ENCODE measurements around the gene APBB2.
"Not testable (repeated sequence)": the region's sequence is repeated elsewhere in the genome, so short reads cannot be mapped to it uniquely, and the experiment has no call there.

APBB2 gene

DNA sequence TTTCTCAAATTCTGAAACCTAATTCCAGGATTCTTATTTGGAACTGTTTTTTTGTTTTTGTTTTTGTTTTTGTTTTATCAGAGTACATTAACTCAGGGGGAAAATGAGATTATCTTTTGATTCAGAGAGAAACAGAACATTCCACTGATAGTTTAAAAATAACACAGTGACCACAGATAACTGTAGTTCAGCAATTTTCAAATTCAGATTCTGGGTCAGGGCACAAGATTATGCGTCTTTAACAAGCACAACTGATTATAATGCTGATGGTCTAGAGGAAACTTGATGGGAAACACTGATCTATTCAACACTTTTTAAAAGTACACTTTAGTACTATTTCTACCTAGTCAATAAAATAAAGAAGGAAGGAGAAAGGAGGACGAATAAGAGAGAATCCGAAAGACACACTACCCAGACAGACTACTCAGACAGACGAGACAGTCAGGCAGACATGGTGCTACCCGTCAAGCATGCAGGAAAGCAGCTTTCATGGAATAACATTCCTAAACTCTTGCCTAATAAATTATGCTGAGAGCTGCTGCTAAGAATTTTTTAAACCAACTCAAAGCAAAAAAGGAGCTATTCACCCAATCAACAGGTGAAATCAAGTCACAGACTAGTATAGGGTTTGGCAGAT, 59.0 kb downstream of the APBB2 start:
- DNase-seq = no peak

GRCh38 chr4:41154814-41155177, 59.5 kb downstream of the APBB2 start:
- DNase-seq = no peak

DNA sequence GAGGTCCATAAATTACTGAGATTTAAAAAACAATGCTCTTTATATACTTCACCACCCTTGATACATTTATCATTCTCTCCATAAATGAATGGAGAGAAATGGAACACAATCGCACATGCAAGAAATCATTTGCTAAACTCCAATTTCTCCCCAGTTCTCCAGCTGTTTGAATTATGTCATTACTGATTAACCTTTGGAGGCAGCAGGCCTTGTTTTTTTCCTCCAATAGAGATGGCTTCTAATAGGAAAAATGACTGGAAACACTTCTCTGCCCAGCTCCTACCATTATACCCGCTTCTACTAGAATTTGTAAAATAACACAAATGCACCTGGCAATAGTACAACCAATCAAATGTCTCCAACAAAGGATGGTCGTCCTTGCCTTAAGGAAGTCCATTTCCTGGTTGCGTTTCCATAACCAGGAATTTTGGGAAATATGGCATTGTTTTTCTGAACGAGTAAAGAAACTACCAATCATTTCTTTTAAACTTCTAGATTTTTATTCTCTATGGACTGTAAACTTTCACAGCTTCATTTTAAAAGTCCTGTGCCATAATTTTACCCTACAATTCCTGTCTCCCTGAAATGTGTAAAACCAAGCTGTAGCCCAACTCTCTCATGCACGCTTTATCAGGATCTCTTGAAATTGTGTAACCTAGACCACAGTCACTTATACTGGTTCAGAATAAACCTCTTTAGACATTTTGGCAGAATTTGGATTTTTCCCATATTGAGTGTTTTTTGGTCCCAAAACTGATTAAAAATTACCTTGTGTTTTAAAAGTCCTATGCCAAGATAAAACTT, 60.1 kb downstream of the APBB2 start:
- DNase-seq = no peak

DNA sequence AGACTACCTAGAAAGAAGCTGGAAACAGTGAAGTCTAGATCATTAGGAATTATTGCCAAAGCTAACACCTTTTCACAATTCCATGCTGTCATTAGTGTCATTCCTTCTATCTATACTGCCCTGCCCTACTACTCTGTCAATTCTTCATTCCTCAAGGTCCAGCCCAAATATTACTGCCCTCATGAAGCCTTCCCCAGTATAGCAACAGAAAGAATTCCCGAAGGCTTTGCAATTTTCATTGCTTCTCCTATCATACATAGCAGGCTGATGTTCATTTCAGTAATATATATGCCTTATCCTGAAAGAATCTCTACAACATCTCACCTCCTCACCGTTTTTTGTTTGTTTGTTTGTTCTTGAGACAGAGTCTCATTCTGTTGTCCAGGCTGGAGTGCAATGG, 63.9 kb downstream of the APBB2 start:
- DNase-seq = no peak

GRCh38 chr4:41149568-41149967, 64.8 kb downstream of the APBB2 start:
- not testable (repeated sequence) for DNase-seq

DNA sequence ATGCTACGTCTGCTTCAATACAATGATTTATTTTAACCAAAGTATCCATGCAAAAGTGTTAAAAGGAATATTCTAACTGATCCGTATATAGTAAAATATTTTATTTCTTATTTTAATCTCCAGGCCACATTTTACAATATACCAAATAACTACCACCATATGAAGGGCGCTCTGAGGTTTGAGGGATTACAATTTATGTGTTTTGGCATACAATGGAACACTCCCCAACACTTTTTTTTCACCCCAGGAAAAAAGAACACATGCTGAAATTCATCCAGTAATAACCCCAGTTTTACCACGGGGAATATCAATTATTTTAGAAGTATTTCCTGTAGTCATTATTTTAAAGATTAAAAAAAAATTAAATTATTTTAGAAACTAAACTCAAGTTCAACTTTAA, 65.4 kb downstream of the APBB2 start:
- DNase-seq = no peak

- DNase-seq = no peak
Observed at GRCh38 chr4:41148292-41148691, 66.0 kb downstream of the APBB2 start.

GRCh38 chr4:41147570-41147969, 66.8 kb downstream of the APBB2 start:
- DNase-seq = not testable (repeated sequence)

DNA sequence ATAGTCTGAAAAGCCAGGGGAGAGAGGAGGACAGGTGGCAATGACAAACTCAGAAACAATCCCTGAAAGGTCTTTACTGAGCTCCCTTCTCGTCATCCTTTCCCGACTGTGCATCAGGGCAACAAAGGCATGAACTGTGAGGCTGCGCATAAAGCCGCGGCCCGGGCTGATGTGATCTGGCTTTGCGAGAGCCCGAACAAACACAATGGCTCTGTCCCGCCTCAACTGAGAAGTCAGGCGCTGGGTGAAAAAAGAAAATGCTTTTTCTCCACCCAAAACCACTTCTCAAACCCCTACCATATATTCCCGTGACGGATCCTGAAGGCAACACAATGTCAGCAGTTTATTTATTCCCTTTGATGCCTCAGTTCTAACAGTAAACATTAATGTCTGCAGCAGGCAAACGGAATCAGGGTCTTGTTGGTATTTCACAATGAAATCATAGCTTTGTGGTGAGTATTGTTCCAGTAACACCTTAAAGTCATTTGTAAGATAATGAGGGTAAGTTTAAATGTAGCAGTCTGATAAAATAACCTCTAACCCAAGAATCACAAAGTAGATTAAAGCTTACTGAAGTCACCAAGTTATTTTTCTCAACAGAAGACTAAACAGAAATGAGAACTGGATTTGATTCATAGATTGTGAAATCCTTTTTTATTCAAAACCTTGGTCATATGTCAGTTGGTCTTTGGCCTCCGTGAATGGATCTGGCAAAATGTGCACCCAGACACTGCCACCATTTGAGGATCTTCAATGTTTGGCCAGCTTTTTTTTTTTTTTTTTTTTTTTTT, 67.4 kb downstream of the APBB2 start:
- DNase-seq = no peak

DNA sequence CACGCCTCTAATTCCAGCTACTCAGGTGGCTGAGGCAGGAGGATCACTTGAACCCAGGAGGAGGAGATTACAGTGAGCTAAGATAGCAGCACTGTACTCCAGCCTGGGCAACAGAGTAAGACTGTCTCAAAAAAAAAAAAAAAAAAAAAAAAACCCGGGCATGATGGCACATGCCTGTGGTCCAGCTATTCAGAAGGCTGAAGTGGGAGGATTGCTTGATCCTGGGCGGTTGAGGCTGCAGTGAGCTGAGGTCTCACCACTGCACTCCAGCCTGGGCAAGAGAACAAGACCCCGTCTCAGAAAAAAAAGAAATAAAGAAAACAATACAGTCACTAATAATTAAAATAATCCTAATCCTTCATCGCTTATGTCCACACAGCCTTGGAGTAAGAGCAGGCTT, 68.1 kb downstream of the APBB2 start:
- DNase-seq = no peak

DNA sequence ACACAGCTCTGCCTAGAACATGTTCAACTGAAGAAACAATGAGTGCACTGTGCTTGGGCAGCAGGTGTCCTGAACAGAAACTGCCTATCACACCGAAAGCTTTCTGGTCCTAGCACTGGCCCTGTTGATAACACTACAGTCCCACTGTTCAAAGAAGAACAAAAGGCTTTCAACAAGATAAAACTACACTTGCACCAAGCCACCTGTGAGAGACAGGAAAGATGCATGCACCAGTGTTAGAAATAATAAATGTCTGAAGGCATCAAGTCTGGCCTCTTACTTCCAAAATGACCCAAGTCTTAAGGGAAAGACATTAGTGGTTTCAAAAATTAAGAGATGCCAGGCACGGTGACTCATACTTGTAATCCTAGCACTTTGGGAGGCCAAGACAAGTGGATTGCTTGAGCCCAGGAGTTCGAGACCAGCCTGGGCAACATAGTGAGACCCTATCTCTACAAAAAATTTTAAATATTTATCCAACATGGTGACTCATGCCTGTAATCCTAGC, 68.7 kb downstream of the APBB2 start:
- no peak for DNase-seq

DNA sequence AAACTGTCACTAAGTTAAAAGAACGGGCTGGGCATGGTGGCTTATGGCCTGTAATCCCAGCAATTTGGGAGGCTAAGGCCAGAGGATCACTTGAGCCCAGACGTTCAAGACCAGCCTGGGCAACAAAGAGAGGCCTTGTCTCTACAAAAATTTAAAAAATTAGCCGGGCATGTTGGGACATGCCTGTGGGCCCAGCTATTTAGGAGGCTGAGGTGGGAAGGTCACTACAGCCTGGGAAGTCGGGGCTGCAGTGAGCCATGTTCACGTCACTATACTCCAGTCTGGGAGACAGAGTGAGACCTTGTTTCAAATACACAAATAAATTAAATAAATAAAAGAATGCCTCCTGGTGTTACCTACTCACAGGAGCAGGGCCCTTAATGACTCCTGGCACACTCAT, 69.5 kb downstream of the APBB2 start:
- no peak for DNase-seq

GRCh38 chr4:41144040-41144379, 70.3 kb downstream of the APBB2 start:
- no peak for DNase-seq

DNA sequence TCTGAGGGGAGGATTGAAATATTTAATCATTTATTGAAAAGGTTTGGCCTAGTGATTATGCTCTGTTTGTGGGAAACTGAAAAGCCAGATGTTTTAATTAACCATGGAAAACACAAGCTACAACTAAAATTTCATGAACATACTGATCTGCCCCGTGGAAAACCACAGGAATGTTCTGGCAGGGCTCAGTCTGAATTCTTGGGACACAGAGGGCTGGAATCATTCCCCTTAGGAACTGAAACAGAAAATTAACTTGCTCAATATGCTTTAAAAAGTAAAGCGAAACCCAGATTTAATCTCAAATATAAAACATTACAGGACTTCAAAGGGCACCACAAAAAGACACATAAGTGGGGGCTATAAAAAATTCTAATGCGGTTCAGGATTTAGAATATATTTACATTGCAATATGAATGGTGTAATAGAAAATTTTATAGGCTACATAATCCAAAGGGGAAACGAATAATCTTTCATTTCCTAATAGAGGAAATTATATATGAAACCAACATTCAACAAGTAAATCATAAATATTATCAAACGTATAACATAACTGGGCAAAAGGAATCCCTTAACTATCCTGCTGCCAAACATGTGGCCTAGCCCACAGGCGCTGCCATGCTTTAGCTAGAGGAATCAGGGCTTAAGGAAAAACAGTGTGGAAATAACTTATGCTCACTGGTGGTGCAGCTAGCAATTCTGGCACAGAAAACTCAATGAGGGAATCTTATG, 70.9 kb downstream of the APBB2 start:
- no peak for DNase-seq

- no peak for DNase-seq
Observed at GRCh38 chr4:41142376-41143310, 71.7 kb downstream of the APBB2 start.

DNA sequence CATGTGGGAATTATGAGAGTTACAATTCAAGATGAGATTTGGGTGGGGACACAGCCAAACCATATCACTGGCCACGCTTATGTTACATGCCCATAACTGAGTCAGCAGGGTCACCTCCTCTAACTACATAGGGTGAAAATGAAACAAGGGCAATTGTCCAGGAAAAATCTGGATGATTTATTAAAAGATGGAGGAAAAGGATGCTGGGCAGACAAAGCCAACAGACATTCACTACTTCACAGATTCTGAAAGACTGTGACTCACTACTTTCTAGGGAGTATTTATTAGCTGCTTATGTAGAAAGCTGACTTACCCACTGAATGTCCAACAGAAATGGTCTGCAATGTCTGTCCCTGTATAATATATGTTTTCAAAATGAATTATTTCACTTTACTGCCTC, 72.4 kb downstream of the APBB2 start:
- no peak for DNase-seq

DNA sequence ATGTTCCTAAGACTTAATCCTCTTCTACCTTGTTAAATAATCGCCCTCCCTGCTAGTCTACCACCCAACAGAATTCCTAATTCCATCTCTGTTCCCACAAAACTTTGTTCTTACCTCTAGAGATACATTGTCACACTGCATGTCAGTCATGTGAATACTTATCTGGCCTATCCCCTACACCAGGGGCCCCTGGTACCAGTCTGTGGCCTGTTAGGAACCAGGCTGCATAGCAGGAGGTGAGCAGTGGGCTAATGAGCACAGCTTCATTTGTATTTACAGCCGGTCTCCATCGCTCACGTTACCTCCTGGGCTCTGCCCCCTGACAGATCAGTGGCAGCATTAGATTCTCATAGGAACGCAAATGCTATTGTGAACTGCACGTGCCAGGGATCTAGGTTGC, 73.9 kb downstream of the APBB2 start:
- DNase-seq = no peak

DNA sequence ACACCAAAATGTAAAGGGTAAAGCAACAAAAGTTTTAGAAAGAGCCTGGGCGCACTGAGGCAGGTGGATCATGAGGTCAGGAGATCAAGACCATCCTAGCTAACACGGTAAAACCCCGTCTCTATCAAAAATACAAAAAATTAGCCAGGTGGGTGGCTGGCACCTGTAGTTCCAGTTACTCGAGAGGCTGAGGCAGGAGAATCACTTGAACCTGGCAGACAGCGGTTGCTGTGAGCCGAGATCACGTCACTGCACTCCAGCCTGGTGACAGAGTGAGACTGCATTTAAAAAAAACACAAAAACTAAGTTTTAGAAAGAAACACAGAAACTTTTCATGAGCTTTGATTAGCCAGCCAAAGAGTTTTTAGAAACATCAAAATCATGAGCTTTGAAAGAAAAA, 76.5 kb downstream of the APBB2 start:
- DNase-seq = no peak

- DNase-seq = no peak
Observed at GRCh38 chr4:41136456-41136855, 77.9 kb downstream of the APBB2 start.

DNA sequence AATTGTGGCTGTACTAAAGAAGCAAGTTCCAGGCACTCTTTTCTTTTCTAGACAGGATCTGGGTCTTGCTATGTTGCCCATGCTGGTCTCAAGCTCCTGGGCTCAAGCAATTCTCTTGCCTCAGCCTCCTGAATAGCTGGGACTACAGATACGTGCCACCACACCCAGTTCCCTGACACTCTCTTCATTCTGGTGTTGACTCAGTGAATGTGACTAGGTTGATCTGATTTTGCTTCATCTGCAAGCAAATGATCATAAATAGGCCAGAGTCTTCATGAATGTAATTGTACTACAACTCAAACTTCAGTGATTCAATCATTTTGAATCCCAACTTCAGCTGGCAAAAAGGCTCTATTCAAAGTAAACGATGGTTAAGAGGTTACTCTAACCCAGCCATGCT, 78.5 kb downstream of the APBB2 start:
- DNase-seq = no peak

GRCh38 chr4:41134581-41134980, 79.8 kb downstream of the APBB2 start:
- no peak for DNase-seq

- no peak for DNase-seq
Observed at GRCh38 chr4:41133454-41134018, 80.8 kb downstream of the APBB2 start.
